Mesodermal cell (in vitro differentiated cells): Measurements from ENCODE around the gene INKA2.
A peak's percentile ranks its signal among the peaks of the same experiment; 100 is the strongest.

Experiments used
- H3K27ac ChIP-seq: 2 replicates; pipeline ENCODE4 v1.7.0; 2013; ENCODE audit warnings: mild to moderate bottlenecking, low read depth, low read length, moderate library complexity; ENCODE audit not compliant: severe bottlenecking
- H3K36me3 ChIP-seq: 2 replicates; pipeline ENCODE4 v1.7.1; 2013; ENCODE audit warnings: mild to moderate bottlenecking, low read length, moderate library complexity; ENCODE audit not compliant: control insufficient read depth, insufficient read depth
- H3K4me1 ChIP-seq: one replicate; pipeline ENCODE4 v1.7.1; 2013; ENCODE audit warnings: mild to moderate bottlenecking, low read length; ENCODE audit not compliant: insufficient read depth, control insufficient read depth, poor library complexity, severe bottlenecking
- H3K4me3 ChIP-seq: 2 replicates; pipeline ENCODE4 v1.7.0; 2013; ENCODE audit warnings: low read length, control low read depth, mild to moderate bottlenecking; ENCODE audit not compliant: insufficient read depth, poor library complexity, severe bottlenecking; ENCODE audit errors: extremely low read depth
- H3K9me3 ChIP-seq: 2 replicates; pipeline ENCODE4 v1.7.1; 2013; ENCODE audit warnings: mild to moderate bottlenecking, low read length, moderate library complexity; ENCODE audit not compliant: control insufficient read depth
- WGBS, 2 experiments: methylation state at CpG; one replicate each; pipeline ENCODE4 v1.1.5; 2013; ENCODE audit warnings: missing lambda C conversion rate in 2 of 2; ENCODE audit not compliant: insufficient coverage in 2 of 2; 5-methylcytosine and 5-hydroxymethylcytosine counted together

Gene INKA2

GRCh38 chr1:111770916-111771315, 31.7 kb upstream of the INKA2 start:
- 100% methylated on average over 1 of the region's 4 CpGs; no CpG with 5 or more reads in 1 of the 2 experiments for WGBS, 2 experiments
- Histone ChIP-seq H3K4me1 (peaks cover 2% of the 10 kb centered on the region), H3K9me3 (no peaks in the 10 kb centered on the region), H3K27ac (no peak overlapping the region), H3K36me3 (peaks cover 33% of the 10 kb centered on the region), H3K4me3 (no peak overlapping the region)

GRCh38 chr1:111769517-111770146, 30.4 kb upstream of the INKA2 start:
- Histone ChIP-seq H3K9me3 (no peaks in the 10 kb centered on the region), H3K36me3 (peaks cover 46% of the 10 kb centered on the region), H3K4me3 (no peak overlapping the region), H3K4me1 (no peaks in the 10 kb centered on the region), H3K27ac (no peak overlapping the region)
- WGBS, 2 experiments: 79% methylated on average over 2 of the region's 6 CpGs; no CpG with 5 or more reads in 1 of the 2 experiments

- no peaks in the 10 kb centered on the region for H3K4me1 ChIP-seq
- H3K36me3 ChIP-seq: peaks cover 53% of the 10 kb centered on the region
- H3K27ac ChIP-seq: no peak overlapping the region
These were observed 29.4 kb upstream of the INKA2 start for GRCh38 chr1:111768625-111769024.

GRCh38 chr1:111768023-111768422, 28.8 kb upstream of the INKA2 start:
- peaks cover 59% of the 10 kb centered on the region for H3K36me3 ChIP-seq
- no peak overlapping the region for H3K27ac ChIP-seq
- H3K4me1 ChIP-seq: no peaks in the 10 kb centered on the region
- H3K4me3 ChIP-seq: no peak overlapping the region
- no peaks in the 10 kb centered on the region for H3K9me3 ChIP-seq

More at GRCh38 chr1:111768625-111769024, 29.4 kb upstream of the INKA2 start:
- no peak overlapping the region for H3K4me3 ChIP-seq
- no peaks in the 10 kb centered on the region for H3K9me3 ChIP-seq

- Histone ChIP-seq H3K4me1 (peaks cover under 1% of the 10 kb centered on the region), H3K9me3 (no peaks in the 10 kb centered on the region), H3K27ac (no peak overlapping the region), H3K36me3 (peaks cover 72% of the 10 kb centered on the region), H3K4me3 (no peak overlapping the region)
- WGBS, 2 experiments: 100% methylated on average over 1 of the region's 2 CpGs; no CpG with 5 or more reads in 1 of the 2 experiments
These were observed 23.1 kb upstream of the INKA2 start for GRCh38 chr1:111762332-111762731.

GRCh38 chr1:111761717-111762116, 22.5 kb upstream of the INKA2 start:
- Histone ChIP-seq H3K36me3 (peaks cover 76% of the 10 kb centered on the region), H3K4me1 (peaks cover 6% of the 10 kb centered on the region), H3K27ac (no peak overlapping the region), H3K9me3 (no peaks in the 10 kb centered on the region), H3K4me3 (no peak overlapping the region)
- 80% methylated on average over 1 of the region's 2 CpGs; no CpG with 5 or more reads in 1 of the 2 experiments for WGBS, 2 experiments

- Histone ChIP-seq H3K4me3 (no peak overlapping the region), H3K27ac (no peak overlapping the region), H3K36me3 (peaks cover 46% of the 10 kb centered on the region), H3K9me3 (no peaks in the 10 kb centered on the region), H3K4me1 (peaks cover 6% of the 10 kb centered on the region)
- WGBS, 2 experiments: 63 to 89% methylated on average over 1 to 2 of the region's 2 CpGs
These were observed 19.2 kb upstream of the INKA2 start for GRCh38 chr1:111758373-111758772.

- Histone ChIP-seq H3K4me3 (peak overlapping the region; percentile 86), H3K36me3 (peaks cover 35% of the 10 kb centered on the region), H3K4me1 (peaks cover 6% of the 10 kb centered on the region), H3K27ac (peak overlapping the region; percentile 98), H3K9me3 (no peaks in the 10 kb centered on the region)
- 1 to 2% methylated on average over 14 to 15 of the region's 35 CpGs for WGBS, 2 experiments
These were observed 16.9 kb upstream of the INKA2 start for GRCh38 chr1:111756124-111756513.

- WGBS, 2 experiments: 0% methylated on average over 50 to 56 of the region's 67 CpGs
- peaks cover 29% of the 10 kb centered on the region for H3K36me3 ChIP-seq
- peaks cover 6% of the 10 kb centered on the region for H3K4me1 ChIP-seq
- H3K4me3 ChIP-seq: peak within 1 kb of the TSS; percentile 86
- peak within 1 kb of the TSS; percentile 98 for H3K27ac ChIP-seq
- no peaks in the 10 kb centered on the region for H3K9me3 ChIP-seq
These were observed 16.3 kb upstream of the INKA2 start, which contains the start of gene DDX20 for GRCh38 chr1:111755331-111756123. DDX20 (plus strand) TSS chr1:111755901; CDS start chr1:111755925, 24 bp downstream.

- Histone ChIP-seq H3K9me3 (no peaks in the 10 kb centered on the region), H3K27ac (peak overlapping the region; percentile 98), H3K4me3 (peak overlapping the region; percentile 86), H3K4me1 (peaks cover 6% of the 10 kb centered on the region), H3K36me3 (peaks cover 23% of the 10 kb centered on the region)
- 0 to 4% methylated on average over 10 to 11 of the region's 12 CpGs for WGBS, 2 experiments
These were observed 15.8 kb upstream of the INKA2 start for GRCh38 chr1:111754984-111755330.
